ENCODE results near the gene MAP1B.

DNA sequence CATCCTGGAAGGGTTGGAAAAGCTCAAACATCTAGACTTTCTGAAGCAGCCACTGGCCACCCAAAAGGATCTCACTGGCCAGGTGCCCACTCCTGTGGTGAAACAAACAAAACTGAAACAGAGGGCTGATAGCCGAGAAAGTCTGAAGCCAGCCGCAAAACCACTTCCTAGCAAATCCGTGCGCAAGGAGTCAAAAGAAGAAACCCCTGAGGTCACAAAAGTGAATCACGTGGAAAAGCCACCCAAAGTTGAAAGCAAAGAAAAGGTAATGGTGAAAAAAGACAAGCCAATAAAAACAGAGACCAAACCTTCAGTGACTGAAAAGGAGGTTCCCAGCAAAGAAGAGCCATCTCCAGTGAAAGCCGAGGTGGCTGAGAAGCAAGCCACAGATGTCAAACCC lies 87.6 kb downstream of the MAP1B start:
- TF ChIP-seq, protein P1, sequence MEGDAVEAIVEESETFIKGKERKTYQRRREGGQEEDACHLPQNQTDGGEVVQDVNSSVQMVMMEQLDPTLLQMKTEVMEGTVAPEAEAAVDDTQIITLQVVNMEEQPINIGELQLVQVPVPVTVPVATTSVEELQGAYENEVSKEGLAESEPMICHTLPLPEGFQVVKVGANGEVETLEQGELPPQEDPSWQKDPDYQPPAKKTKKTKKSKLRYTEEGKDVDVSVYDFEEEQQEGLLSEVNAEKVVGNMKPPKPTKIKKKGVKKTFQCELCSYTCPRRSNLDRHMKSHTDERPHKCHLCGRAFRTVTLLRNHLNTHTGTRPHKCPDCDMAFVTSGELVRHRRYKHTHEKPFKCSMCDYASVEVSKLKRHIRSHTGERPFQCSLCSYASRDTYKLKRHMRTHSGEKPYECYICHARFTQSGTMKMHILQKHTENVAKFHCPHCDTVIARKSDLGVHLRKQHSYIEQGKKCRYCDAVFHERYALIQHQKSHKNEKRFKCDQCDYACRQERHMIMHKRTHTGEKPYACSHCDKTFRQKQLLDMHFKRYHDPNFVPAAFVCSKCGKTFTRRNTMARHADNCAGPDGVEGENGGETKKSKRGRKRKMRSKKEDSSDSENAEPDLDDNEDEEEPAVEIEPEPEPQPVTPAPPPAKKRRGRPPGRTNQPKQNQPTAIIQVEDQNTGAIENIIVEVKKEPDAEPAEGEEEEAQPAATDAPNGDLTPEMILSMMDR (conservative IDR thresholded peaks at IDR 0.05; ENCODE audit: low read depth, low read length): no peak
- TF ChIP-seq USF2 (IDR thresholded peaks at IDR 0.05; ENCODE audit: low read depth, low read length) (no peak), RCOR1 (IDR thresholded peaks at IDR 0.05; ENCODE audit: insufficient replicate concordance, low read length) (no peak), MXI1 (IDR thresholded peaks at IDR 0.05; ENCODE audit: borderline replicate concordance, low read depth, low read length) (no peak), RAD21 (IDR thresholded peaks at IDR 0.05; ENCODE audit: low read length) (no peak), POLR2A (IDR thresholded peaks at IDR 0.05; ENCODE audit: low read depth, low read length) (no peak), NFE2L2 (IDR thresholded peaks at IDR 0.05; ENCODE audit: low read depth, low read length) (no peak), BHLHE40 (IDR thresholded peaks at IDR 0.05; ENCODE audit: low read depth, low read length) (no peak), RFX5 (IDR thresholded peaks at IDR 0.05; ENCODE audit: low read depth, low read length) (no peak), SMC3 (IDR thresholded peaks at IDR 0.05; ENCODE audit: low read depth, low read length) (no peak), FOS (IDR thresholded peaks at IDR 0.05; ENCODE audit: low read depth, low read length) (no peak)
